Esophagus muscularis mucosa (tissue), 4 donors: ENCODE results near the gene SERPINB1.

ENCODE experiments used
- EP300 ChIP-seq: sonication (generic); formaldehyde crosslinking; IDR thresholded peaks from one replicate; pipeline ENCODE4 v1.6.1; 2017; ENCODE audit warnings: antibody characterized with exemption
- POLR2AphosphoS5 ChIP-seq, 2 donors: sonication (generic); formaldehyde crosslinking; IDR thresholded peaks; one replicate each; pipeline ENCODE4 v1.6.1; 2017; ENCODE audit warnings: antibody characterized with exemption in 2 of 2
- TF ChIP-seq, protein P1 (sequence below), 3 experiments: fragments of 200-600 bp in 2 of 3; fragments of 450-650 bp in 1 of 3; sonication (generic) in 2 of 3; IDR thresholded peaks; one replicate each; pipeline ENCODE4 v1.5.1; 2017 to 2019; ENCODE audit warnings: antibody characterized with exemption in 3 of 3, mild to moderate bottlenecking in 2 of 3, moderate library complexity in 1 of 3

DNA sequence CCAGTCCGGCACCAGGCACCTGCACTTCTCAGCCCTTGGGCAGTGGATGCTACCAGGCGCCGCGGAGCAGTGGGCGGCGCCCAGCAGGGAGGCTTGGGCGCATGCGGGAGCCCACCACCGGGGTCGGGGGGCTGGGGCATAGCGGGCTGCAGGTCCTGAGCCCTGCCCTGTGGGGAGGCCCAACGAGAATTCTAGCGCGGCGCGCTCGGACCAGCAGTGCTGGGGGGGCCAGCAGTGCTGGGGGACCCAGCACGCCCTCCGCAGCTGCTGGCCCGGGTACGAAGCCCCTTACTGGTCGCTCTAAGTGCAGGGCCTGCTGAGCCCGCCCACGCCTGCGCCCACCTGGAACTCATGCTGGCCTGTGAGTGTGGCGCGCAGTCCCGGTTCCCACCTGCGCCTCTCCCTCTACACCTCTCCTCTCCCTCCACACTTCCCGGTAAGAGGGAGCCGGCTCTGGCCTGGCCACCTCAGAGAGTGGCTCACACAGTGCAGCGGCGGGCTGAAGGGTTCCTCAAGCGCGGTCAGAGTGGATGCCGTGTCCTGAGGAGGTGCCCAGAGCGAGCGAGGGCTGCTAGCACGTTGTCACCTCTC lies 28.5 kb upstream of the SERPINB1 start:
- TF ChIP-seq POLR2AphosphoS5 (IDR thresholded peaks at IDR 0.05) (no peak), EP300 (no peak)
- TF ChIP-seq, protein P1, sequence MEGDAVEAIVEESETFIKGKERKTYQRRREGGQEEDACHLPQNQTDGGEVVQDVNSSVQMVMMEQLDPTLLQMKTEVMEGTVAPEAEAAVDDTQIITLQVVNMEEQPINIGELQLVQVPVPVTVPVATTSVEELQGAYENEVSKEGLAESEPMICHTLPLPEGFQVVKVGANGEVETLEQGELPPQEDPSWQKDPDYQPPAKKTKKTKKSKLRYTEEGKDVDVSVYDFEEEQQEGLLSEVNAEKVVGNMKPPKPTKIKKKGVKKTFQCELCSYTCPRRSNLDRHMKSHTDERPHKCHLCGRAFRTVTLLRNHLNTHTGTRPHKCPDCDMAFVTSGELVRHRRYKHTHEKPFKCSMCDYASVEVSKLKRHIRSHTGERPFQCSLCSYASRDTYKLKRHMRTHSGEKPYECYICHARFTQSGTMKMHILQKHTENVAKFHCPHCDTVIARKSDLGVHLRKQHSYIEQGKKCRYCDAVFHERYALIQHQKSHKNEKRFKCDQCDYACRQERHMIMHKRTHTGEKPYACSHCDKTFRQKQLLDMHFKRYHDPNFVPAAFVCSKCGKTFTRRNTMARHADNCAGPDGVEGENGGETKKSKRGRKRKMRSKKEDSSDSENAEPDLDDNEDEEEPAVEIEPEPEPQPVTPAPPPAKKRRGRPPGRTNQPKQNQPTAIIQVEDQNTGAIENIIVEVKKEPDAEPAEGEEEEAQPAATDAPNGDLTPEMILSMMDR (IDR thresholded peaks at IDR 0.05), result no peak
